GM21423 (cell line): Measurements from ENCODE around the gene DCUN1D5.
A peak's percentile ranks its signal among the peaks of the same experiment; 100 is the strongest.

Source experiments
- ATAC-seq: cut with Tn5 transposase; IDR thresholded peaks from one replicate; pipeline ENCODE4 v1.9.1; 2021; ENCODE audit warnings: mild to moderate bottlenecking, moderate library complexity; ENCODE audit not compliant: unreplicated experiment

The DCUN1D5 gene

GRCh38 chr11:103091801-103092524, at the start of gene DCUN1D5:
DCUN1D5 (minus strand) TSS chr11:103092160; CDS start chr11:103091872, 288 bp downstream.
- ATAC-seq, result peak; percentile 100

DNA sequence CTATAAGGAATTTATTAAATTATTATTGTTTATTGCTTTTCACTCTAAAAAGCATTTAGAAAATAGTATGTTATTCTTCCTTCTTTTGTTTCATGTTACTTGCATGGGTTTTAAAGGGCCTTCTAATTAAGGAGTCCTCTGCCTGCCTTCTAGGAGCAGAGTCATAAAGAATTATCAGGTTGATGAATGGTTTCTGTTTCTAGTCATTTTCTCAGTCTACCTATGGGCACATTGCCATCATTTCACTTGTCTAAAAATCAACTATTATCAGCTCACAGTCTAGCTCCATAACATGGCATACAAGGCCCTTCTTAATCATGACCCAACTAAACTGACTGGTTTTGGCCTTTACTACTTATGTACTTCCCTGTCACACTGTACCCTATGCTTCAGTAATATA, 33.5 kb upstream of the DCUN1D5 start:
- no peak for ATAC-seq

DNA sequence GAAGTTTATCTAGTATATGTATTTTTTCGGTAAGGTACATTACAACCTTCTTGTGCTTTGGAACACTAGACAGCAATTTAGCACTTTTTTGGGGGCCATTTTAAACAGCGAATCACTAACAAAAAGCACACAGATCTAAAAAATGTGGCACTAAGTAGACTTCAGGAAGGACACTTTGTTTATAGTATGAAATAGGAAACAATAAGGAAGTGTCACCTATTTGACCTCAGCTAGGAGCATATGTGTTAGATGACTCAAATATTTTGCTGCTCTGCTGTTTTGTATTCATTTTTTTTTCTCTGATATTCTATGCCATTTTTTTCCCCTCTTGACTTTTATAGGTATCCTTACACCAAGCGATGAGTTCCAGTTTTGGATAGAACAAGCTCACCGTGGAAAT, 22.9 kb upstream of the DCUN1D5 start:
- ATAC-seq, result no peak

- no peak for ATAC-seq
Measured at GRCh38 chr11:103112364-103112763, 20.4 kb upstream of the DCUN1D5 start.

- ATAC-seq, result no peak
Measured at GRCh38 chr11:103111400-103111799, 19.4 kb upstream of the DCUN1D5 start.

- no peak for ATAC-seq
Measured at GRCh38 chr11:103110391-103110790, 18.4 kb upstream of the DCUN1D5 start.

- ATAC-seq, result peak; percentile 13
Measured at GRCh38 chr11:103109818-103110388, 17.9 kb upstream of the DCUN1D5 start.

DNA sequence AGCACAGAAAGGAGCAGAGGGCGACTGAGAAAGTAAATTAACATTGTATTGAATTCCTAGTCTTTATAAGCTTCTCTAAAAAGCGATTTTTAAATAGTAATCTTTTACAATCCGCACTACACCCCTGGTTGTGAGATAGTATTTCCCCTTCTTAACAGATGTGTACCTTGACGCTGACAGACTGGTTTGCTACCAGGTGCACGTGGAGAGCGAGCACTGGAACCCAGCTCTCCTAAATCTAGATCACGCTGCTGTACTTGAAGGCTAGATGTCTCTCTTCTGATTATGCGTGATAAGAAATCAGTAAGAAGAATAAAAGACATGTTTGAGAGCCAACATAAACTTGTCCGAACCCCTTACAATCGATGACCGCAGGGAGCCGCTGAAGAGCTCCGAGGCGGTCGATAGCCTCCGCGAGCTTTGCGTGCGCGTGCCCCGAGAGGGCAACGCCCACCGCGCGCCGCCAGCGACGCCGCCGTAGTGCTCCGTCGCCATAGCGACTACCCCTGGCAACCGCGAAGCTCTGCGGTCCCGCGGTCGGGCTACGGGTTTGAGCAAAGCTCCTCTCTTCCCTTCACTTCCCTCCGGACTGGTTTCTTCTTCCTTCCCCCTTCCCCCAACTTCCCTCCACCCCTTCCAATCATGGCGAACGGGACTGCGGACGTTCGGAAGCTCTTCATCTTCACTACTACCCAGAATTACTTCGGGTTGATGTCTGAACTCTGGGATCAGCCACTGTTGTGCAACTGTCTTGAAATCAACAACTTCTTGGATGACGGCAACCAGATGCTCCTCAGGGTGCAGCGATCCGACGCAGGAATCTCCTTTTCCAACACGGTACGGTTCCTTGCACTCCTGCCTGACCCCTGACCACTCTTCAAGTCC, 17.2 kb upstream of the DCUN1D5 start, which contains the start of gene DYNC2H1:
Gene DYNC2H1 (plus strand): TSS at position 494 of the 885 bp plus-strand sequence. CDS start 149 bp downstream, at position 643.
- ATAC-seq, result peak; percentile 100

- ATAC-seq, result no peak
Measured at GRCh38 chr11:103097279-103097678, 5.3 kb upstream of the DCUN1D5 start.

DNA sequence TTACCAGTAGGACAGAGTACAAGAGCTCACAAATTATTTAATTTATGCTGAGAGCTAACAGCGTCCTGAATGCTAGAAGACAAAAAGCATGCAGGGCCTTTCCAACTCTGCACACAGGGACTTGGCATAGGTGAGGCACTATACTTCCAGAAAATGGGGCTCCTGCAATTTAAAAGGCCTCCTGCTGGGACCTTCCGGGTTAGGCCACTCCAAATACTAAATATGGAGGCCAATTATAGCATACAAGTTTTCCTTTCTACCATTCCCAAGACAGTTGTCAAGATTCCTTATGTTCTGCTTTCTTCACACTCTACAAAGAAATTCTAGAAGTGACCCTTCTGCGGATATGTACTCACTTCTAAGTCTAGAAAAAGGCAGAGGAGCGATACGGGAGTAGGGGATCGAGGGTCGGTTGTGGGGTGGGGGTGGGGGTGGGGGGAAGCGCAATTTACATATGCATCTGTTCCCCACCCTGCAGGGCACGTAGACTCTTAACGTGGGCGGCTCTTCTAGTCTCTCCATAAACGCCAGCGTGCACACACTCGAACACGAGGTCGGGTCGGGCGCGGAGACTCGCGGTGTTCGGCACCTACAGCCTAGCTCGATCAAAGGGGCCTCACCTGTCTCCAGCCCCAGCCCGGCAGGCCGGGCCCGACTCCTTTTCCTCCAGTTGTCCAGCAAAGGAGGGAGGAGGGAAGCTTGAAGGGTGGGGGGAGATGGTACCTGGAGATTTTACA, 728 bp downstream of the DCUN1D5 start:
- ATAC-seq, result peak; percentile 38

GRCh38 chr11:103086461-103086860, 5.5 kb downstream of the DCUN1D5 start:
- ATAC-seq, result no peak

GRCh38 chr11:103085758-103086365, 6.1 kb downstream of the DCUN1D5 start:
- ATAC-seq, result no peak

DNA sequence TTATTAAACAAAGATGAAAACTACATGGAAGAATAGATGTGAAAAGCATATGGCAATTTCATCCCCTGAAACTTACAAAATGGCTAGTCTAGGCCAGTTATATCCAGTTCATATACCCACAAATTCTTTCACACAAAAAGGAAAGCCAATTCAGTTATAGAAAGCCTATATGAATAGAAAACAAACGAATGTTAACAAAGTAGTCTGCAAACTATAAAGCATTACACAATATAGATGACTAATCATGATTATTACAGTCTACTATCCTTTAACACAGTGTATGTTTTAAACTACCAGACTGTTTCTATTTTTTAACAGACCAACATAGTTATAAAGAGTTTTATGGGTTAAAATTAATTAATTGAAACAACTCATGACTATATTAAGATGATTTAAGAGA, 12.1 kb downstream of the DCUN1D5 start:
- ATAC-seq, result no peak

DNA sequence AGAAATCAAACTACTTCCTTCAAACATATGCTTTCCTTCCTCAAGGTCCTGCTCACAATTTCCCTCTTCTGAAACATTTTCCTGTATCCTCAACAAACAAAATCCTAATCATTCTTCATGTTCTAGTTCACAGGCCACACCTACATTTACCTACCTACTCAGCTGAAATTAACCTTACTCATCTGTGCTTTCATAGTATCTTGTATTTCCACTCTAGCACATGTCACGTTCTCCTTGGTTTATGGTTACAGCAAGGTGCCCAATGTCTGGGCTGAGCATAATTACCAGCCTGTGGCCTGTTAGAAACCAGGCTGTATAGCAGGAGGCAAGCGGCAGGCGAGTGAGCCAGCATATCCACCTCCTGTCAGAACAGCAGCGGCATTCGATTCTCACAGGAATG, 13.2 kb downstream of the DCUN1D5 start:
- no peak for ATAC-seq

GRCh38 chr11:103077554-103077953, 14.4 kb downstream of the DCUN1D5 start:
- ATAC-seq, result no peak

GRCh38 chr11:103076361-103076760, 15.6 kb downstream of the DCUN1D5 start:
- ATAC-seq, result no peak

- no peak for ATAC-seq
Measured at GRCh38 chr11:103071008-103071407, 21.0 kb downstream of the DCUN1D5 start.

DNA sequence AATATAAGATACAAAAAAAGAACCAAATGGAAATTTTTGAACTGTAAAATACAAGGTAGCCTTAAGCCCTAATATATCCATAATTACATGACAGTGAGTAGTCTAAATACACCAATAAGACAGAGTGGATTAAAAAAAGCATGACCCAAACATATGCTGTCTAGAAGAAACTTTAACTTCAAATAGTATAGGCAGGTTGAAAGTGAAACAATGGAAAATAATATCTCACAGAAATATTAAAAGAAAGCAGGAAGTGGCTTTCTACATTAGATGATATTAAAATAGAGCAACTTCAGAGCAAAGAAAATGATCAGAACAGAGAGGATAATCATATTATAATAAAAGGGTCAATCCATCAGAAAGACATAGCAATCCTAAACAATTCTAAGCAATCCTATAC, 21.8 kb downstream of the DCUN1D5 start:
- no peak for ATAC-seq

GRCh38 chr11:103069367-103069766, 22.6 kb downstream of the DCUN1D5 start:
- ATAC-seq, result no peak

GRCh38 chr11:103067118-103067517, 24.8 kb downstream of the DCUN1D5 start:
- ATAC-seq, result no peak
